HG03571 (cell line): Measurements from ENCODE around the gene SOCS7.

ENCODE experiments used
- ATAC-seq: cut with Tn5 transposase; IDR thresholded peaks from one replicate; pipeline ENCODE4 v1.9.1; 2021; ENCODE audit not compliant: unreplicated experiment

SOCS7 gene

GRCh38 chr17:38334480-38335364, 16.9 kb upstream of the SOCS7 start:
- no peak for ATAC-seq

- no peak for ATAC-seq
Measured at GRCh38 chr17:38336838-38337237, 14.8 kb upstream of the SOCS7 start.

DNA sequence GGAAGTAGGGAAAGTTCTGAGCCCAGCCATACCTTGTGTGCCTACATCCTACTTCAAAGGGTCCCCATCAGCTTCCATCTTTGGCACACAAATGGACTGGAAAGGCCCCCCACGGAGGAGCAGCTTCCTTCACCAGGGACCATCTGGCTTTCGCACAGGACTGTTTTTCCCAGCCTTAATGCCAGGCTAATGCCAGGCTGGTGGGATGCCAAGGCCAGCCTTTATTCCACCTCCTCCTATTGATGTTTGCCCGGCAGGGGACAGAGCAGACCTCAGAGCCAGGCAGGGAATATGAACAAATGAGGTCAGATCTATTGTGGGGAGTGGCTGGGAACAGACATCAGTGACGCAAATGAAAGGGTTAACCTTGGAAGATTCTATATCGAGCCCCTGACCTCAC, 13.6 kb upstream of the SOCS7 start:
- no peak for ATAC-seq

DNA sequence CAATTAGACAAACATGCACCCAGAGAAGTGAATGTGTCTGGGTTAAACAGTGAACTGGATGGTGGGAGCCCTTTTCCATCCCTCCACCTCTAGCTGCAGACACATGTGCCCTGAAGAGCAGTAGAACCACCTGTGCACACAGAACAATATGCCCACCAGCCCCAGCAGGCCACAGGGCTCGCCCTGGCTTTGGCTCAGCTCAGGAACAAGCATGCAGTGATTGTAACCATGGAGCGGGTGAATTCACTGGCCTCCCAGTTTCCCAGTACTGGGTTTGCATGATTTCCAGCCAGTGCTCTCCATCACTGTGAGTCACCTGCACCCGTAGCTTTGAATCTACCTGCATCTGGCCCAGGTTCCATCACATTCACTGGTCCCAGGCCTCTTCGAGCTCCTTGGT, 13.1 kb upstream of the SOCS7 start:
- ATAC-seq: no peak

- ATAC-seq: no peak
Measured at GRCh38 chr17:38339891-38340290, 11.8 kb upstream of the SOCS7 start.

GRCh38 chr17:38341035-38341721, 10.5 kb upstream of the SOCS7 start:
- no peak for ATAC-seq

DNA sequence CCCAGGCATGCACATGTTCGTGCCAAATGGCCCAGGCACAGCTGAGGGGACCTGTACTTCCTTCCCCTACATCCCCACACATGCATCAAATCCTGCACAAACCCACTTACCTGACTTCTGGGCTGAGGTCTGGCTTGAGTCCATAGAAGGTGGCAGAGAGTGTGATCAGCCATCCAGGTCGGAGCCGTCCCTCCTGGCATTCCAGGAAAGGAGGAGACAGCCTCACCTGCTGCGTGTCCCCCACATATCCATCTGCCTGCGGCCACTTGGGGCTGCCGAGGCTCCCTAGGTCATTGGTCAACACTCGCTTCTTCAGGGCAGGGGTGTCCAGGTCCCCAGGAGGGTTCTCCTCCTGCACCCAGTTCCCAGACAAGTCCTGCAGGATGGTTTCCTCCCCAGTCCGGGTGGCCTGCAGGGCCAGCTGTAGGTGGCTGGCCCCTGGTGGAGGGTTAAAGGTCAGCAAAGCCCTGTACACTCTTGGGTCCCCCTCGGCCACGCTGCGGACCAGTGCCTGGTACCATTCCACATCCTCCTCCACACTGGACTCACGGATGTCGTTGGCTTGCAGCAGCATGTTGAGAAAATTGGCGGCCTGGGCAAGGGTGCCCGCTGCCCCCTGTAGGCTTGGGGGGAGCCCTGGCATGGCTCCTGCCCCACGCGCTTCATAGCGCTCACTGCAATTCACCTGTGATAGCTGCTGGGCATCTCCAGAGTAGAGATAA, 8.6 kb upstream of the SOCS7 start:
- ATAC-seq: no peak

- ATAC-seq: no peak
Measured at GRCh38 chr17:38343608-38344419, 7.8 kb upstream of the SOCS7 start, which contains the start of gene GPR179. Gene GPR179, minus strand, starts transcription at chr17:38343956. Its CDS starts 167 bp downstream, at chr17:38343789.

- ATAC-seq: no peak
Measured at GRCh38 chr17:38344420-38344745, 7.3 kb upstream of the SOCS7 start.

GRCh38 chr17:38345743-38346142, 5.9 kb upstream of the SOCS7 start:
- ATAC-seq: no peak

GRCh38 chr17:38349097-38349730, 2.4 kb upstream of the SOCS7 start:
- no peak for ATAC-seq

- ATAC-seq: no peak
Measured at GRCh38 chr17:38350035-38350434, 1.6 kb upstream of the SOCS7 start.

- ATAC-seq: no peak
Measured at GRCh38 chr17:38352245-38353085, 821 bp downstream of the SOCS7 start.

DNA sequence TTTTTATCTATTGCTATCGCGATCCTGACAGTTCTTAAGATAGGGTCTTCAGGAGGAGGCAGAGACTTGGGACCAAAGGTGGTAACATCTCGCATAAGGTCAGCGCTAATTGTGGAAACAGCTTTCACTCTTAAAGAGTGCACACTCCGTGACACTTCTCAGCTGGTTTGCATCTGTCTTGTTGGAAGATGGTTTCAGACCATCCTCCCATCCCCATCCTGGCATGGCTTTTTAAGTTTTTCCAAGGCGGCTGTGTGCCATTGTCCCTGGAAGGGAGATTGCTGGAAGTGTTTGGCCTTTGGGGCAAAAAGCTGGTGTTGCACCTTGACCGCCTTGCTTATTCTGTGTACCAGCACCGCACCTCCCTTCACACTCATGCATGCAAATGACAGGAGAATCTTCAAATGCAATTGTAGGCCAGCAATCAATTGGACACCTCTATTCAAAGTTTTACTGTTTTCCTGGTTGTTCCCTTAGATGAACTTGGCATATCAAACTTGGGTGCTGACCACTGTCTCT, 1.5 kb downstream of the SOCS7 start:
- no peak for ATAC-seq

DNA sequence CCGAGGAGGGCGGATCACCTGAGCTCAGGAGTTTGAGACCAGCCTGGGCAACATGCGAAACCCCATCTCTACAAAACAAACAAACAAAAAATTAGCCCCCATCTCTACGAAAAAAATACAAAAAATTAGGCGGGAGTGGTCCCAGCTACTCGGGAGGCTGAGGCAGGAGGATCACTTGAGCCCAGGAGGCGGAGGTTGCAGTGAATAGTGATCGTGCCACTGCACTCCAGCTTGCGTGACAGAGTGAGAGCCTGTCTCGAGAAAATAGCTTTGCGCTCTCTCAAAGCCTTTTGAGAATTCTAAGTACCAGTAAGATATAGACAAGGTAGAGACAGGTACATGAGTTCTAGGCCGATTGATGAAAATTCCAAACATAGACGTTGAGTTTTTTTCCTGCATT, 2.0 kb downstream of the SOCS7 start:
- no peak for ATAC-seq

- no peak for ATAC-seq
Measured at GRCh38 chr17:38354466-38354865, 2.8 kb downstream of the SOCS7 start.

GRCh38 chr17:38355251-38355650, 3.6 kb downstream of the SOCS7 start:
- ATAC-seq: no peak

DNA sequence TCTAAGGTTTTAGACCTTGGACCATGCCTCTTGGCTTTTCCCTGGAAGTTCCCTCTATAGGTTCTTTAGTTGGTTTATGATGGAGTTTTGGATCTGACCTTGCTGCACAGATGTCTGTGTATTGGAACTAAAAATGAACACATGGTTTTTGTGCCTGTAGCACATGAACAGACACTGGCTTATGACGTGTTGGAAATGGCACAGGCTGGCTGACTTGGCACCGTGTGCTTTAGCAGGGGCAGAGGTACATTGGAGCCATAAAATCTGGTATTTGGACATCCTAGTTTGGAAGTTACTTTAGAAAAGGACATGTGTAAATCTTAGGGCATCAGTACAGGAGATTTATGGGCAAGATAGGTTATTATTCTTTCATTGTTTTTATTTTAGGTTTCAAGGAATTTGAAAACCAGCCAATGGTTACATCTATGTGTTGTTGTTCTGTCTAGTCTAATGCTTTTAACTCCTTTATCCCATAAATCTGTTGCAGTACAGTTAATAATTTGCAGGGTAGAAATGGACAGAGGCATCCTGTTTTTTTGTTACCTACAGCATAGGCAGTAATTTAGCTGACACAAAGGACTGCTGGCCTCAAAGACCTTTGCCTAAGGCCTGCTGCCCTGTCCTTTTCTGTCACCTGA, 6.0 kb downstream of the SOCS7 start:
- no peak for ATAC-seq
